KBM-7 (cell line): ENCODE data around the gene GNPTAB.

Source experiments
- DNase-seq: peaks from one replicate; pipeline ENCODE4 v3.0.0-alpha.2; 2015
- in situ Hi-C: fragments of 300-500 bp; cut with MboI; formaldehyde crosslinking; loops from 2 replicates; pipeline ENCODE4 v1.14.3; 2020; ENCODE audit warnings: low sequenced_read_pairs, low pct_unique_long_range_greater_than_20kb, mixed read lengths

The GNPTAB gene

GRCh38 chr12:101780599-101780998 is 50.2 kb downstream of the GNPTAB start:
- in situ Hi-C loops, result no loop called here

GRCh38 chr12:101779626-101780025 is 51.1 kb downstream of the GNPTAB start:
- DNase-seq, result no peak
- in situ Hi-C loops, result no loop called here

More at GRCh38 chr12:101780599-101780998, 50.2 kb downstream of the GNPTAB start:
- DNase-seq, result peak; percentile 68

- in situ Hi-C loops, result no loop called here
- DNase-seq, result no peak
These were observed 51.6 kb downstream of the GNPTAB start for GRCh38 chr12:101779200-101779599.

- no peak for DNase-seq
- in situ Hi-C loops, result no loop called here
These were observed 52.8 kb downstream of the GNPTAB start for GRCh38 chr12:101777978-101778377.

DNA sequence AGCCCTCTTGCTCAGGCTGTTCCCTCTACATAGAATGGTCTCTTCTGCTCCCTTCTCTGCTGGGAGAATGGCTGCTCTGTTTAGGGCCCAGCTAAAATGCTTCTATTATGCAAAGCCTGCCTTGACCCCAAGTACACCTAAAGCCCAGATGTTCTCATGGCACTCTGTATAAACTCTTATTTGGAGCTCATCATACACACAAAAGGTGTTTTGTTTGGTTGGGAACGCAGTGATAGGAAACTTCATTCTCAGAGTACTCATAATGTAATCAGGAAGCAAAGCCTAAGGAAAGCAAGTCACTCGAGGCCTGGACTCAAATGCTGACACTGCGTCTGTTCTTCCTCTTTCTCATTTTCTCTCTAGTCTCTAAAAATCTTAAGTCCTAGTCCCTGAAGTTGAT is 53.3 kb downstream of the GNPTAB start:
- in situ Hi-C loops, result no loop called here
- peak; percentile 69 for DNase-seq

DNA sequence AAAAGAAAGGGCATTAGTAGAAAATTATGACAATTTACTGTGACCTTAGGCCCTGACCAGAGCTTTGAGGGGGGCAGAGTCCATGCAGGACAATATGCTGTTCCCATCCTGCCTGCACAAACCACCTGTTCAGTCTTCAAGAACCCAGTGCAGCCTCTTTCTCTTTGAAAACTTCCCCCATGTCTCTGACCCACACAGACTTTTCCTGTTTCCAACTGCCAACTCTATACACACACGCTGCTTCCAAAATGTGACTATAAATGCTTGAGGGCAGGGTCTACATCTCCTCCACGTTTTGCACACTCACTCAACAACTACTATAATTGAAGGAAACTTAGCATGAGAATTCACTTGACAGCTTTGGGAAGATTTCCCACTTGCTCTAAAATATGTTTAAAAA is 54.9 kb downstream of the GNPTAB start:
- peak; percentile 80 for DNase-seq
- in situ Hi-C loops, result no loop called here

DNA sequence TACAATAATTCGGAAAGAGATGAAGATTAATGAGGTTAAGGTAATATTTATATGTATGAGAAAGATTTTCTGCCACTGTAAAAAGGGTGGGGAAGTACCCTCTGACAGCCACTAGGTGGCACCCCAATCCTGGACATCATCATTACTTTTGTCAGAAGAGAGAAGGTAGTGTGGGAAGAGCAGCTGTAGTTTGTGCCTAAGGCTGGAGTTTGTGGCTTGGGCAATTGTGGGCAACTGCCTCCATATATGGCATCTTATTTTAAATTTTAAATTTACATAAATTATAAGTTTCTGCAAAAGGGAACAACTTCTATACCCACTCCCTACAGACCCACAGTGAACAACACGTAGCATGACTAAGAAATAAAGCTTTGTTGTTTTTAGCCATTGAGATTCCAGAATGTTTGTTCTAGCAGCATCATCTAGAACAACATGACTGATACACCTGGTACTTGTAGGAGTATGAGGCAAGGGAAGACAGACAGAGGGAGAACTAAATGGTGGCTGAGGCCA is 57.1 kb downstream of the GNPTAB start:
- peak; percentile 81 for DNase-seq
- in situ Hi-C loops, result no loop called here

GRCh38 chr12:101772012-101772775 is 58.6 kb downstream of the GNPTAB start:
- peak; percentile 74 for DNase-seq
- in situ Hi-C loops, result no loop called here

DNA sequence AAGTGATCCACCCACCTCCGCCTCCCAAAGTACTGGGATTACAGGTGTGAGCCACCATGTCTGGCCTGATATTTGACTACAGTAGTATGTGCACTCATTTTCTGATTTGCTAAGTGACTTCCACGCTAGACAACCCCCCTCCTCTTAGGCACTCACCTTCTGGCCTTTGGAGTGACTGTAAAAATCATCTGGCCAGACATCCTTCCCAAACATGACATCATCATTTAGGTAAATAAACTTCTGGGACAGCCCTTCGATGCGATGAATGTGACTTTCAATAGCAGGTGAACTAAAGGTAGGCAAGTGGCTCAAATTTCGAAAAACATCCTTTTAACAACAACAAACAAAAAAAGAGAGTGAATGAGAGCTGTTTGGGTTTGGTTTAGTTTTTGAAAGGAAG is 60.9 kb downstream of the GNPTAB start:
- DNase-seq, result no peak
- in situ Hi-C loops, result no loop called here

DNA sequence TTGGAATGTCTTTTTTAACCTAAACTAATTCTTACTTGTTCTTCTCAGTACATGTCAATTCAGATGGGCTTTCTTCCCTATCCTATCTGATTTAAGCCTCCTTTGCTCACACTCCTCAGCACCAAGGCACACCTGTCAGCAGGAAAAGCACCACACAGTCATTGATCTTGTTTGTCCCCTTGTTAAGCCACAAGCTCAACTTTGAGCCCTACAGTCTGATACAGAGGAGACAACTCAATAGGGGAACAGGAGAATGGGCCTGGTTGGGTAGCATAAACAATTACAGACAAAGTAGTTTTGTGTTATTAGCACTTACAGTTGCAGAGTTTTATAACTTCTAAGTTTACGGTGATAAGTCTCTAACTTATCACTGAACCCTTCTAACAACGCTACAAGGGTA is 62.0 kb downstream of the GNPTAB start:
- DNase-seq, result no peak
- in situ Hi-C loops, result no loop called here

DNA sequence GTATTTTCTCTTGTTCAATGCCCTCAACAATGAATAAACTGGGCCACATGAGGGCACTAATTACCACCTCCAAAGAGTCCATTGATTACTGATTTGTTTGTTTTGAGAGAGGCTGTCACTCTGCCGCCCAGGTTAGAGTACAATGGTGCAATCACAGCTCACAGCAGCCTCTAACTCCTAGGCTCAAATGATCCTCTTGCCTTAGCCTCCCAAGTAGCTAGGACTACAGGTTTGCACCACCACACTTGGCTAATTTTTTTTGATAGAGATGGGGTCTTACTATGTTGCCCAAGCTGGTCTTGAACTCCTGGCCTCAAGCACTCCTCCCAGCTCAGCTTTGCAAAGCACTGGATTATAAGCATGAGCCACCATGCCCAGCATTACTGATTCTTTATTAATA is 63.2 kb downstream of the GNPTAB start:
- DNase-seq, result no peak

GRCh38 chr12:101764051-101764792 is 66.5 kb downstream of the GNPTAB start:
- in situ Hi-C loops, result no loop called here
- DNase-seq, result no peak

More for the DNA sequence above, 63.2 kb downstream of the GNPTAB start:
- in situ Hi-C loops, result no loop called here

DNA sequence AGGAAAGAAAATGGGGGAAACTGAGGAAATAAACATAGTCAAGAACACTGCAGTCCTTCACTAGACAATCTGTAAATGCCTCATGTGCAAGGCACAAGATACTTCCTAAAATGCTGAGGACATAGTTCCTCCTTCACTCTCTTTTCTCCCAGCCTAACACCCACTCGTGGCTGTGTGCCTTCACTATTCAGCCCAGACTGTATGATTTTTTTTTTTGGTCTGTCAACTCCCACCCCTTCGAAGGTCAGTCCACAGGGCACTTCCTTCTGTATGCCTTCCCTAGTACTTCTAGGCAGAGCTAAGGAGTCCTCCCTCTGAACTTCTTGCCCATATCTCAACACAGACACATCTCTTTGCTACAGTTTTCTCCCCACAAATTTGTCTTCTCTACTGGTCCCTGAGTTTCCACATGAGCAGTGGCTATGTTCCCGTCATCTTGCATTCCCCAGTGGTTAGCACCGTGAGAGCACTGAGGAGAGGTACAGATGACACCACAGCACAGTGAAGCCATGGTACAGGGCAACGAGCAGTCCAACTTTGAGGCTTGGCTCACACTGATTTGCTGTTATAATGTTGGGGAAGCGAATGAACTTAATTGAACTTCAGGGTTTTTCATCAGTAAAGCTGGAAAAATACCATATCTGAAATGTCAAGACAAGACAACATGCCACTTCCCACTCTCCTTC is 67.4 kb downstream of the GNPTAB start:
- peak; percentile 48 for DNase-seq
- in situ Hi-C loops, result no loop called here

DNA sequence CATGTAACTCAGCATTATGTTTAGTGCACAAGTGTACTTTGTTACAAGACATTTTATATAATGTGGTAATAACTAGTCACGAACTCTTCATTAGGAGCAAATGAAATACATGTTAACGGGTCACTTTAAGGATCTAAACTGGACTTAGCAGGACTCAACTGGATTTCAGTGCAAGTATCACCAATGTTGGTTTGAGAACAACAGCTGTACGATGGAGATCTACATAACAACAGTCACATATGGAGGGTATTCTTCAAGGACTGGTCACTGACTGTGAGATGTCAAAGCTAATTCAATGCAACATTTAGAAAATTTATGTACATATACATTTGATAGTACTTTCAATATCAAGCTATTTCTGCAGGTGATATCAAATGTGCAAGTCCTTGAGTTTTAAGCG is 69.0 kb downstream of the GNPTAB start:
- DNase-seq, result no peak
- in situ Hi-C loops, result no loop called here

GRCh38 chr12:101761350-101761749 is 69.4 kb downstream of the GNPTAB start:
- in situ Hi-C loops, result no loop called here
- DNase-seq, result no peak

- DNase-seq, result peak; percentile 37
- in situ Hi-C loops, result no loop called here
These were observed 71.2 kb downstream of the GNPTAB start for GRCh38 chr12:101759396-101760047.

GRCh38 chr12:101750152-101750551 is 80.6 kb downstream of the GNPTAB start:
- in situ Hi-C loops, result no loop called here
- no peak for DNase-seq

DNA sequence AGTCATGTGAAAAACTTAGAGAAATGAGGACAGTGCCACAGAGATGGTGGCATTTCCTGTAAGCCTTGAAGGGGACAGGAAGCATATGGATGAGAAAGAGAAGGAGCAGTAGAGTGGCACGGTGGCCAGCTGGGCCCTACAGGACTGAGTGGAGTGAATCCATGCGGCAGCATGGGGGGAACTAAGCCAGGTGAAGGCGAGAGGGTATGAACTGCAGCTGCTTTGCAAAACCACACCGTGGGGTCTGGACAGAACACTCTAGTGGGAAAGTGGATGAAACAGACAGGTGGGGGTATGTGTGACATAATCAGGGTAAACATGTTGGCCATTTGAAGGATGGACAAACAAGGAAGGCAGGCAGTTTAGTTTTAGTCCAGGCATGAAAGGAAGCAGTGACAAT is 81.1 kb downstream of the GNPTAB start:
- in situ Hi-C loops, result no loop called here

GRCh38 chr12:101748907-101749306 is 81.9 kb downstream of the GNPTAB start:
- in situ Hi-C loops, result no loop called here
- no peak for DNase-seq

More for the DNA sequence above, 81.1 kb downstream of the GNPTAB start:
- no peak for DNase-seq
